ENCODE measurements around the gene HOXB5. TPM values are rescaled to one million over a fixed set of nuclear protein-coding genes. Genes with fewer than 3 reads are reported as not detected.

The HOXB5 gene
- polyA plus RNA-seq, 1 experiment, result not detected

GRCh38 chr17:48590607-48591161, 2.9 kb downstream of the HOXB5 start:
- ChIA-PET POLR2A (no interaction called here), CTCF (interaction anchor here (1.9 kb wide), 1 partner anchor 22 kb away, joined by 4 read pairs; no protein-coding TSS in a partner anchor)
- DNase-seq (ENCODE audit: low read depth), result no peak
- Histone ChIP-seq H3K27me3 (ENCODE audit: control insufficient read depth, insufficient read depth, low read length) (peaks cover 84% of the 10 kb centered on the region), H3K36me3 (ENCODE audit: control insufficient read depth, insufficient read depth, low read length) (no peaks in the 10 kb centered on the region), H3K4me3 (ENCODE audit: low read depth, low read length) (no peak overlapping the region)
- TF ChIP-seq, protein P1, sequence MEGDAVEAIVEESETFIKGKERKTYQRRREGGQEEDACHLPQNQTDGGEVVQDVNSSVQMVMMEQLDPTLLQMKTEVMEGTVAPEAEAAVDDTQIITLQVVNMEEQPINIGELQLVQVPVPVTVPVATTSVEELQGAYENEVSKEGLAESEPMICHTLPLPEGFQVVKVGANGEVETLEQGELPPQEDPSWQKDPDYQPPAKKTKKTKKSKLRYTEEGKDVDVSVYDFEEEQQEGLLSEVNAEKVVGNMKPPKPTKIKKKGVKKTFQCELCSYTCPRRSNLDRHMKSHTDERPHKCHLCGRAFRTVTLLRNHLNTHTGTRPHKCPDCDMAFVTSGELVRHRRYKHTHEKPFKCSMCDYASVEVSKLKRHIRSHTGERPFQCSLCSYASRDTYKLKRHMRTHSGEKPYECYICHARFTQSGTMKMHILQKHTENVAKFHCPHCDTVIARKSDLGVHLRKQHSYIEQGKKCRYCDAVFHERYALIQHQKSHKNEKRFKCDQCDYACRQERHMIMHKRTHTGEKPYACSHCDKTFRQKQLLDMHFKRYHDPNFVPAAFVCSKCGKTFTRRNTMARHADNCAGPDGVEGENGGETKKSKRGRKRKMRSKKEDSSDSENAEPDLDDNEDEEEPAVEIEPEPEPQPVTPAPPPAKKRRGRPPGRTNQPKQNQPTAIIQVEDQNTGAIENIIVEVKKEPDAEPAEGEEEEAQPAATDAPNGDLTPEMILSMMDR (IDR thresholded peaks at IDR 0.05; ENCODE audit: insufficient read depth, low read depth, low read length), result no peak

GRCh38 chr17:48589831-48590606, 3.6 kb downstream of the HOXB5 start, which contains the start of gene HOXB3:
Gene HOXB3 (minus strand): TSS chr17:48590241. CDS start chr17:48552474, 37,767 bp downstream.
- TF ChIP-seq, protein P1 (IDR thresholded peaks at IDR 0.05; ENCODE audit: insufficient read depth, low read depth, low read length), result no peak
- Histone ChIP-seq H3K36me3 (ENCODE audit: control insufficient read depth, insufficient read depth, low read length) (no peaks in the 10 kb centered on the region), H3K27me3 (ENCODE audit: control insufficient read depth, insufficient read depth, low read length) (peaks cover 80% of the 10 kb centered on the region), H3K4me3 (ENCODE audit: low read depth, low read length) (no peak within 1 kb of the TSS)
- CTCF ChIA-PET, result interaction anchor here (1.9 to 2.8 kb wide), 2 partner anchors 23 to 254 kb away, joined by 4 to 16 read pairs; no protein-coding TSS in a partner anchor
- DNase-seq (ENCODE audit: low read depth), result no peak
- POLR2A ChIA-PET, result no interaction called here

DNA sequence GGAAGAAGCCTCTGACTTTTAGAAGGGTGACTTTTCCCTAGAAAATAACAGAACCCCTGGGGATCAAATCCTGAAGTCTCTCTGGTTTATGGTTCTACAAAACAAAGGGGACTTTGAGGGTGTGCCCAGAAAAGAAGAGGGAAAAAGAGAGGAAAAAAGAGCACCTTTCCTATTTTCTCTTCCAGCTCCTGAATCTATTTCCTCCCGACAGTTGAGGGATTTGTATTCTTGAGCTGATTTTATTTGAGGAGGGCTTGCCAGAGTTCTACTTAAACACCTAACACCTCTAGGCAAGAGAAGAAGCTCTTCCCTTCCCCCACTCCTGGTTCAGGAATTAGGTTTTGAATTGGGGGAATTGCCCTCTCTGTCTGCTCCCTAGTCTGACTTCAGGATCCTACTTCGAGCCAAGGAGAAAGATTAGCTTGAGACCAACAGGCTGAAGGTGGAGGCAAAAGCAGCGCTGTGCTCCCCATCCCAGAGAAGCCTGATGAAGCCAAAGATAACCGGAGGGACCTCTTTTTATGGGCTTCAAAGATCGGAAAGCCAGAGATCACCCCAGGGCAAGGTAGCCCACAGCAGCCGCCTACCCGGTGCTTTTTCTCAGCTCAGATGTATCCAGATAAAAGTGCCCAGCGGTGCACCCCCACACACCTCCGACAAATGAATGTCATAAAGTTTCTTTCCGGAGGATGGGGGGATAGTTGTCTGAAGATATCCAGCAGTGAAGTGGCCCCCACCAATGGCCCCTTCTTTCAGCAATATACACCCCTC, 4.3 kb downstream of the HOXB5 start:
- H3K4me3 ChIP-seq (ENCODE audit: low read depth, low read length), result no peak overlapping the region
- DNase-seq (ENCODE audit: low read depth), result no peak
- ChIA-PET POLR2A (no interaction called here), CTCF (interaction anchor here (1.2 to 2.8 kb wide), 5 partner anchors 29 to 281 kb away, joined by 4 to 16 read pairs (median 7); no protein-coding TSS in a partner anchor)
- H3K36me3 ChIP-seq (ENCODE audit: control insufficient read depth, insufficient read depth, low read length), result no peaks in the 10 kb centered on the region
- TF ChIP-seq, protein P1 (IDR thresholded peaks at IDR 0.05; ENCODE audit: insufficient read depth, low read depth, low read length), result no peak
- H3K27me3 ChIP-seq (ENCODE audit: control insufficient read depth, insufficient read depth, low read length), result peaks cover 77% of the 10 kb centered on the region

- H3K27me3 ChIP-seq (ENCODE audit: control insufficient read depth, insufficient read depth, low read length), result peaks cover 75% of the 10 kb centered on the region
- POLR2A ChIA-PET, result no interaction called here
- no peak overlapping the region for H3K4me3 ChIP-seq (ENCODE audit: low read depth, low read length)
- H3K36me3 ChIP-seq (ENCODE audit: control insufficient read depth, insufficient read depth, low read length), result no peaks in the 10 kb centered on the region
- CTCF ChIA-PET, result interaction anchor here (0.6 to 2.8 kb wide), 8 partner anchors 30 to 280 kb away, joined by 3 to 16 read pairs (median 5); no protein-coding TSS in a partner anchor
- no peak for DNase-seq (ENCODE audit: low read depth)
- TF ChIP-seq, protein P1 (IDR thresholded peaks at IDR 0.05; ENCODE audit: insufficient read depth, low read depth, low read length), result no peak
These were observed 5.1 kb downstream of the HOXB5 start for GRCh38 chr17:48588528-48588927.

DNA sequence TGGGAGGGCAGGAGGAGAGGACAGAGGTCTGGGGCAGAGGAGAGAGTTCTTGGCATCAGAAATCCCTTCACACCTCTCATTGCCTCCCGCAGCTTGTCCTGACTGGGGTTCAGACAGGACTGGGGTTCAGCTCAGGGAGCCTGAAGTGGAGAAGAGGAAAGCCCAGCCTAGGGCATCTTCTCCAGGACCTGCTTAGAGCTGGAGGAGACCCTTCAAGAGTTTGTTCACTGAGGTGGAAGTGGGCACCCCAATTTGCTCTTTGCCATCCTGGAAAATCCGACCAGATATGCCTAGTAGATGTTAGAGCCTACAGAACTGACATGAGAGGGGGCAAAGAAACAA, 5.5 kb downstream of the HOXB5 start:
- no peak for DNase-seq (ENCODE audit: low read depth)
- POLR2A ChIA-PET, result no interaction called here
- H3K36me3 ChIP-seq (ENCODE audit: control insufficient read depth, insufficient read depth, low read length), result no peaks in the 10 kb centered on the region
- peaks cover 76% of the 10 kb centered on the region for H3K27me3 ChIP-seq (ENCODE audit: control insufficient read depth, insufficient read depth, low read length)
- H3K4me3 ChIP-seq (ENCODE audit: low read depth, low read length), result no peak overlapping the region
- CTCF ChIA-PET, result interaction anchor here (0.6 to 2.8 kb wide), 10 partner anchors 30 to 280 kb away, joined by 3 to 16 read pairs (median 4); no protein-coding TSS in a partner anchor
- TF ChIP-seq, protein P1 (IDR thresholded peaks at IDR 0.05; ENCODE audit: insufficient read depth, low read depth, low read length), result no peak
